Gastroesophageal sphincter (tissue), 3 donors: ENCODE results near the gene ZNHIT6.

Experiments
- CTCF ChIP-seq, 4 experiments: fragments of 200-600 bp in 2 of 4; fragments of 450-650 bp in 2 of 4; sonication (generic) in 1 of 4; IDR thresholded peaks; one replicate each; pipeline ENCODE4 v1.5.1; 2017 to 2019; ENCODE audit warnings: antibody characterized with exemption in 4 of 4, mild to moderate bottlenecking in 2 of 4, moderate library complexity in 2 of 4
- POLR2A ChIP-seq, 2 donors: fragments of 450-650 bp; IDR thresholded peaks; one replicate each; pipeline ENCODE4 v1.6.1; 2017; ENCODE audit warnings: antibody characterized with exemption in 2 of 2, mild to moderate bottlenecking in 2 of 2, moderate library complexity in 1 of 2
- POLR2AphosphoS5 ChIP-seq: sonication (generic); formaldehyde crosslinking; IDR thresholded peaks from one replicate; pipeline ENCODE4 v1.6.1; 2017; ENCODE audit warnings: antibody characterized with exemption

DNA sequence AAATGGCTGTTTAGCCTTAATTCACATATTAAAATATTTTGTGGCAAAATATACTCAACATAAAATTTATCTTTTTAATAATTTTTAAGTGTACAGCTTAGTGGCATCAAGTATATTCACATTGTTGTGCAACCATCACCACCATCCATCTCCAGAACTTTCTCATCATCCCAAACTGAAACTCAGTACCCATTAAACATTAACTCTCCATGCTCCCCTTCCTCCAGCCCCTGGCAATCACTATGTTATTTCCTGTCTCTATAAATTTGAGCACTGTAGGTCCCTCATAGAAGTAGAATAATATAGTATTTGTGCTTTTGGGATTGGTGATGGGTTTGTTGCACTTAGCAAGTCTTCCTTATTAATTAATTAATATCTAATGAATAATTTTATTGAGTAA lies 98.3 kb downstream of the ZNHIT6 start:
- TF ChIP-seq CTCF (IDR thresholded peaks at IDR 0.05) (no peak), POLR2AphosphoS5 (no peak), POLR2A (IDR thresholded peaks at IDR 0.05) (no peak)
